Activated T-cell treated with anti-CD3 and anti-CD28 coated beads, Interleukin-2, amount 50 U/mL, for 72 hours (primary cell): Measurements from ENCODE around the gene ARNT2. TPM values are rescaled to one million over a fixed set of nuclear protein-coding genes. Genes with fewer than 3 reads are reported as not detected.
A peak's percentile ranks its signal among the peaks of the same experiment; 100 is the strongest.

ENCODE experiments used
- ATAC-seq, 2 donors: fragments of 150-1000 bp; cut with Tn5 transposase; replicated peaks in 1 of 2; 2 replicates each; pipeline ENCODE4 v1.10.0; 2021; ENCODE audit warnings: moderate library complexity in 2 of 2, mild to moderate bottlenecking in 1 of 2
- DNase-seq, 2 donors: peaks; one replicate each; pipeline ENCODE4 v3.0.0; 2021 to 2022; ENCODE audit warnings: mixed read lengths in 1 of 2
- H3K27ac Mint-ChIP-seq: one replicate; pipeline ENCODE4 v1.8.0; 2022; ENCODE audit warnings: mild to moderate bottlenecking, moderate library complexity, mixed read lengths
- H3K27me3 Mint-ChIP-seq: one replicate; pipeline ENCODE4 v1.8.0; 2022; ENCODE audit warnings: low read depth, mixed read lengths
- H3K36me3 Mint-ChIP-seq, 2 donors: one replicate each; pipeline ENCODE4 v1.8.0; 2022; ENCODE audit warnings: mixed read lengths in 2 of 2, mild to moderate bottlenecking in 1 of 2; ENCODE audit not compliant: insufficient read depth in 2 of 2
- H3K4me1 Mint-ChIP-seq: one replicate; pipeline ENCODE4 v1.8.0; 2022; ENCODE audit warnings: low read depth, mixed read lengths
- H3K4me3 Mint-ChIP-seq, 2 donors: one replicate each; pipeline ENCODE4 v1.8.0; 2022; ENCODE audit warnings: mild to moderate bottlenecking in 2 of 2, mixed read lengths in 2 of 2, moderate library complexity in 2 of 2
- H3K9me3 Mint-ChIP-seq, 2 donors: one replicate each; pipeline ENCODE4 v1.8.0; 2022; ENCODE audit warnings: mixed read lengths in 2 of 2
- total RNA-seq, 2 donors: library from RNA; stranded (reverse); gene quantifications; one replicate each; pipeline ENCODE4 v1.2.3, GENCODE V29; 2022

ARNT2 gene
- total RNA-seq, 2 donors from 2014 or later: 0.07 to 0.19 TPM

DNA sequence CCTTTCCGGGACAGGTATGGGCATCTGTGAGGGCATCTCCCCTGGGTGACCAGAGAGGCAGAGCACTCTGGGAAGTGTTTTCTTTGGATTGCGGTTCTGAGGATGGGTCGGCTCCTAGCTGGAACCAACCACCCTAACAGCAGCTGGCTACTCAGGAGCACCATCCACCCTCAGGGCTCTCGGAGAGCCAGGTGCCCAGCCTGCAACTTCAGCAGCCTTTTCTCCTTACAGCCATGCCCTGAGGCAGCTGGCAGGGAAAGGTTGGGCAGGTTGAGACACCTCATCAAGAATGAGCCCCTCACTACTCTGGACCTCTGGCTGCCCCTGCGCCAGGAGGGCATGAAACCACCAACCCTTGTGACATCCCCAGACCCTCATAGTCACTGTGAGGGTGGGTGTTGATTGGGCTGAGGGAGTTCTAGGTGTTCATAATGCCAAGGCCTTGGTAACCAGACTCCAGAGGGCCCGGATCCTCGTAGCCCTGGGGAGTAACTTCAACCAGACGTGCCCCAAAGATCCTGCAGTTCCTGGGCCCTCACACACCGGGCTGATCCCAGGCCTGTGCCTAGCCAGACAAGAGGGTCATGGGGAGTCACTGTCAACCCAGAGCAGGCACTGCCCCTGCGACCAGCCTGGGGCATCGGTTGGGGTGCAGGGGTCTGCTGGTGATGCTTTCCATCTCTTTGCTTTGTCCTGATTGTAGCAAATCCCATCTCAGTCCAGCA lies 176.5 kb downstream of the ARNT2 start:
- no peak overlapping the region for H3K4me3 Mint-ChIP-seq

GRCh38 chr15:80581976-80582375 lies 177.8 kb downstream of the ARNT2 start:
- H3K4me3 Mint-ChIP-seq: no peak overlapping the region
- H3K36me3 Mint-ChIP-seq: no peaks in the 10 kb centered on the region
- no peaks in the 10 kb centered on the region for H3K9me3 Mint-ChIP-seq
- peaks cover 17% of the 10 kb centered on the region for H3K27me3 Mint-ChIP-seq
- DNase-seq (no peak), ATAC-seq (no peak)
- H3K27ac Mint-ChIP-seq: no peak overlapping the region
- peaks cover 15% of the 10 kb centered on the region for H3K4me1 Mint-ChIP-seq

More for the DNA sequence above, 176.5 kb downstream of the ARNT2 start:
- Mint-ChIP-seq H3K36me3 (no peaks in the 10 kb centered on the region), H3K9me3 (no peaks in the 10 kb centered on the region), H3K27ac (no peak overlapping the region), H3K27me3 (peaks cover 17% of the 10 kb centered on the region), H3K4me1 (peaks cover 14% of the 10 kb centered on the region)
- no peak for DNase-seq
- ATAC-seq: no peak

DNA sequence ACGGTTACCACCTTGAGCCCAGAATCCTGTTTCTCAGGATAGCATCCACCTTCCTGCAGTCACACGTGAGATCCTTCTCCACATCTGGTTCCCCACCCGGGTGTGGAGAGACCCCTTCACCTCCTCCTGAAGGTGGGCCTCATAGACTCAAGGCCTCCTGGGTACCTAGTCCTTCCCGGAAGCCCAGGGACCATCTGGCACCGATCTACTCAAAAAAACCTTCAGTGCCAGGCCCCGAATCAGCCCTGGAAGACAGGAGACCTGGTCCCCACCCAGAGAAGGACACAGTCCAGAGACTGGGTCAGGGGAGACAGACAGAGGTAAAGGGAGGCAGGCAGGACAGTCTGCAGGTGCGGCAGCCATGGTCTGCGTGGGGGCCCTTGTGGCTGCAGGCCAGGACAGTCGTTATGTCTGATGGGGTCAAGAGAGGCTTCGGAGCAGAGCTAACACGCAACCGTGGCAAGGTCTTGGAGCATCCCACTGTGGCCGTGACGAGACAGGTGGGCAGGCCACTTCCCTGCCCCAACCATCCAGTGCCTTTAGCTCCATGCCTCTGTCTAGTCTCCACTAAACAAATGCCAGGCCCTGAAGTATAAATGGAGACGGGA lies 178.7 kb downstream of the ARNT2 start:
- Mint-ChIP-seq H3K9me3 (no peaks in the 10 kb centered on the region), H3K4me1 (peaks cover 15% of the 10 kb centered on the region), H3K4me3 (no peak overlapping the region), H3K36me3 (no peaks in the 10 kb centered on the region), H3K27me3 (peaks cover 23% of the 10 kb centered on the region), H3K27ac (no peak overlapping the region)
- ATAC-seq (no peak), DNase-seq (no peak)

- Mint-ChIP-seq H3K36me3 (no peaks in the 10 kb centered on the region), H3K9me3 (no peaks in the 10 kb centered on the region), H3K27ac (no peak overlapping the region), H3K27me3 (peaks cover 34% of the 10 kb centered on the region), H3K4me1 (peaks cover 15% of the 10 kb centered on the region), H3K4me3 (no peak overlapping the region)
- DNase-seq (no peak), ATAC-seq (no peak)
These were observed 180.4 kb downstream of the ARNT2 start for GRCh38 chr15:80584561-80584964.

DNA sequence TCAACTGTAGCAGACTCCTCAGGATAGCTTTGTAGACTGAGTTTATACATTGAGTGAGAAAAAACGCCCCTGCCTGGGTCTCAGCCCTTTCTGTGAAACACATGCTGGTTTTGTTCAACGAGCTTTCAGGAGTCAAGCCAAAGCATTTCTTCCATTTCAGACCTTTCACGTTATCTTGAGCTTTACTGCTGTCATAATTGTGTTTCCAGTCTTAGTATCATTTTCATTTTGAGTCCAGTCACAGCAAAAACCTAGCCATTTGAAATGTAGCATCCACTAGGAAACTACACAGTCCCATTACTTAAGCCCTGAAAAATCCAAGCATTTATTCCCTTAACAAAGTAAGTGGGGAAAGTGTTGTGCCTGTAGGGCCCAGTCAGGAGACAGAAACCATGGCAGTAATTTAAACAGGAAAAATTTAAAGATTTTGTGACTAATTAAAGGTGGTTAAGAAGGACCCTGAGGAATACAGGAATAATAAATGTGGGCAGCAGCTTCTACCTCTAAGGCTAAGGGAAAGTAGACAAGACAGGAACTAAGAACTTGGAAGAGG lies 180.9 kb downstream of the ARNT2 start:
- ATAC-seq (peak; percentile 29 to 45), DNase-seq (no peak)
- Mint-ChIP-seq H3K9me3 (no peaks in the 10 kb centered on the region), H3K27ac (peak overlapping the region; percentile 39), H3K4me3 (peak overlapping the region in 1 of 2 donors; percentile 15), H3K4me1 (peaks cover 11% of the 10 kb centered on the region), H3K36me3 (no peaks in the 10 kb centered on the region), H3K27me3 (peaks cover 34% of the 10 kb centered on the region)

DNA sequence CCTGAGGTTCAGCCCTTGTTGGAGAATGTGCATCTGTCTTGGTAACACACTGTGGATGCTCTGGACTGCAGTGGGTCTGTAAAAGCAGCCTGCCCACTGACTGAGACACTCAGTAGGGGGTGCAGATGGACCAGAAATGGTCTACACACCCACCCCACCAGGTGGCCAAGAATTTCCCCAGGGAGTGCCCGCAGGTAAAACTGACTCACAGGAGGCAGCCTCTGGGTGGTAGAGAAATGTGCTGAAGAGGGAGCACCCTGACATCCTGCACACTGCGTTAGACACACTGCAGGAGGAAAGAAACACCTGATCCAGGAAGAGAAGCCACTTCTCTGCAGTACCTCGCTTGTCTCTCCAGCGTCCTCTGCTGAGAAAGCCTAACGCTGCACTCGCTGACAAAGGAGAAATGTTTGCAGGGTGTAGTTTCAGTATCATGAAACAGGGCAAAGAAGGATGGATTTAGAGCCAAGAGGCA lies 181.4 kb downstream of the ARNT2 start:
- no peaks in the 10 kb centered on the region for H3K9me3 Mint-ChIP-seq
- ATAC-seq (peak; percentile 37 to 46), DNase-seq (peak in 1 of 2 donors; percentile 11)
- H3K27me3 Mint-ChIP-seq: peaks cover 34% of the 10 kb centered on the region
- H3K4me1 Mint-ChIP-seq: peaks cover 8% of the 10 kb centered on the region
- no peak overlapping the region for H3K27ac Mint-ChIP-seq
- no peaks in the 10 kb centered on the region for H3K36me3 Mint-ChIP-seq
- no peak overlapping the region for H3K4me3 Mint-ChIP-seq

DNA sequence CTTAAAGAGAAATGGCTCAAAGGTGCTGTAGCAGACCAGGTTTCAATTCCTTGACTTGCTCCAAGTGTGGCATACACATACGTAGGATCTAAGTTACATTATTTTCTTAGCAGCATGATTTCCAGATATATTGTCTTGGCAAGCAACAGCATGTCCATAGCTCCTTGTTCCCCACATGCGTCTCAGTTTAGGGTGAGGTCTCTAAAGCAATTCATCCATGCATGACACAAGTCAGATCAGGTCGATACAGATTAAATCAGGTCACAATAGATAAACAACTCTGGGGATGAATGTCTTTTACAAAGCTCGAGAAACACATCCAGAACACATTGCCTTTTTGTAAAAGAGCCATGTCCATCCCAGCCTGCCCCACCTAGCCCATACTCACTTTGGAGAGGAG lies 182.0 kb downstream of the ARNT2 start:
- H3K4me3 Mint-ChIP-seq: no peak overlapping the region
- H3K36me3 Mint-ChIP-seq: no peaks in the 10 kb centered on the region
- H3K9me3 Mint-ChIP-seq: no peaks in the 10 kb centered on the region
- DNase-seq (no peak), ATAC-seq (no peak)
- H3K4me1 Mint-ChIP-seq: peaks cover 8% of the 10 kb centered on the region
- H3K27me3 Mint-ChIP-seq: peaks cover 34% of the 10 kb centered on the region
- no peak overlapping the region for H3K27ac Mint-ChIP-seq

- Mint-ChIP-seq H3K9me3 (no peaks in the 10 kb centered on the region), H3K4me1 (peaks cover 8% of the 10 kb centered on the region), H3K4me3 (no peak overlapping the region), H3K27ac (no peak overlapping the region), H3K27me3 (peaks cover 34% of the 10 kb centered on the region), H3K36me3 (no peaks in the 10 kb centered on the region)
- DNase-seq (no peak), ATAC-seq (no peak)
These were observed 182.8 kb downstream of the ARNT2 start for GRCh38 chr15:80587007-80587406.

DNA sequence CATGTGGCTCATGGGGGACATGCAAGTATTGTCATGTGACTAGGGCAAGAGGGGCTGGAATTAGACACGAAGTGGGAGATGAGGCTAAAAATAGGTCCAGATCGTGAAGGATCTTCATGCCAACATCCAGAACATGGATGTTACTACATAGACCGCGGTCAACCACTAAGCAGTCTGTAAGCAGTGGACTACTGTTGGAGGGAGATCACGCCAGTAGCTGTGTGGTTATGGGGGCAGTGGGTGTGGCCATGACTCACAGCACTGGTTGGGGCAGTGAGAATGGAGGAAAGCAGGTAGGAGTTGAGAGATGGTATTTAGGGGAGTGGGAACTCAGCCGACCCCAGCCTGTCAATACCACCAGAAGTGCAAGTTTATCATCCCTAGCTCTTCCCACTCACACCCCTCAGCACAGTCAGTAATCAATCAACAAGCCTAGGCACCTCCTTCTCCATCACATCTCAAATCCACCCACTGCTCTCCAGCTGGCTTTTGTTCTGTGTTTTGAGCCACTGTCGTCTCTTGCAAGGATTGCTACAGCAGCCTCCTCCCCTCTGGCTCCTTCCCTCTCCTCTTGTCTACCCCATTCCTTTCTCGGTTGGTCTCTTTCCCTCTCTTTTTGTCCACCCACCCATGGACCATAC lies 183.8 kb downstream of the ARNT2 start:
- ATAC-seq (peak in 1 of 2 donors; percentile 36), DNase-seq (no peak)
- peaks cover 29% of the 10 kb centered on the region for H3K27me3 Mint-ChIP-seq
- no peak overlapping the region for H3K4me3 Mint-ChIP-seq
- no peak overlapping the region for H3K27ac Mint-ChIP-seq
- H3K9me3 Mint-ChIP-seq: no peaks in the 10 kb centered on the region
- peaks cover 8% of the 10 kb centered on the region for H3K4me1 Mint-ChIP-seq
- H3K36me3 Mint-ChIP-seq: no peaks in the 10 kb centered on the region

GRCh38 chr15:80588801-80589200 lies 184.6 kb downstream of the ARNT2 start:
- H3K27me3 Mint-ChIP-seq: peaks cover 23% of the 10 kb centered on the region
- no peak overlapping the region for H3K27ac Mint-ChIP-seq
- peaks cover 8% of the 10 kb centered on the region for H3K4me1 Mint-ChIP-seq
- no peaks in the 10 kb centered on the region for H3K9me3 Mint-ChIP-seq
- no peak overlapping the region for H3K4me3 Mint-ChIP-seq
- peak in 1 of 2 donors; percentile 52 for ATAC-seq
- H3K36me3 Mint-ChIP-seq: no peaks in the 10 kb centered on the region
- DNase-seq: no peak

GRCh38 chr15:80590761-80591355 lies 186.7 kb downstream of the ARNT2 start:
- Mint-ChIP-seq H3K9me3 (no peaks in the 10 kb centered on the region), H3K27me3 (peaks cover 17% of the 10 kb centered on the region), H3K27ac (no peak overlapping the region), H3K36me3 (no peaks in the 10 kb centered on the region), H3K4me3 (no peak overlapping the region), H3K4me1 (no peaks in the 10 kb centered on the region)
- ATAC-seq (no peak), DNase-seq (no peak)

DNA sequence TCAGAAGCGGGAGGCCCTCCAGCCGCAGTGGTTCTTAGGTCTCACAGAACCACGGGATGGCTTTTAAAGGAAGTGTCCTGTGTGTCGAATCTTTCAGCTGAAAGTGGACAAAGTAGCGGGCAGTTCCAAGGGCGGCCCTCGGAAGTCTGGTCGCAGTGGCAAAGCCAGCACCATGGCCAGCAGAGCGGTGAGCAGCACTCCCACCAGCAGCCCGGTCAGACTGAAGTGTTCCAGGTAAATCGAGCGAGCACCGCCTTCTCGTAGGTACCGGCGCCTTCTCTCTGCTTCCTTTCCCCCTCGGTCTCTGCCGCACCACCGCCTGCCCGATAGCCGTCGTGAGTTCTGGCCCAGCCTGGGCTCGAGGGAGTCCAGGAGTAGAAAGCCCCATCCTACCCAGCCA lies 187.3 kb downstream of the ARNT2 start:
- Mint-ChIP-seq H3K9me3 (no peaks in the 10 kb centered on the region), H3K27ac (no peak overlapping the region), H3K4me1 (no peaks in the 10 kb centered on the region), H3K36me3 (no peaks in the 10 kb centered on the region), H3K27me3 (peaks cover 17% of the 10 kb centered on the region), H3K4me3 (no peak overlapping the region)
- no peak for ATAC-seq
- DNase-seq: no peak
